NCI-H187 (cell line): ENCODE results near the gene GRM3.
A peak's percentile ranks its signal among the peaks of the same experiment; 100 is the strongest.

ENCODE experiments used
- DNase-seq, 2 experiments: peaks; one replicate each; lab custom pipeline; 2025; lab: John Stamatoyannopoulos, UW

GRM3 gene

GRCh38 chr7:86788948-86789347, 145.2 kb downstream of the GRM3 start:
- no peak for DNase-seq

- no peak for DNase-seq
Observed at GRCh38 chr7:86790383-86790782, 146.7 kb downstream of the GRM3 start.

GRCh38 chr7:86792260-86792659, 148.6 kb downstream of the GRM3 start:
- DNase-seq, result no peak

- no peak for DNase-seq
Observed at GRCh38 chr7:86793136-86793535, 149.4 kb downstream of the GRM3 start.

GRCh38 chr7:86814661-86815379, 171.1 kb downstream of the GRM3 start:
- DNase-seq, result no peak

GRCh38 chr7:86815556-86815955, 171.8 kb downstream of the GRM3 start:
- DNase-seq, result no peak

- DNase-seq, result no peak
Observed at GRCh38 chr7:86818903-86819302, 175.2 kb downstream of the GRM3 start.

- no peak for DNase-seq
Observed at GRCh38 chr7:86823769-86824168, 180.1 kb downstream of the GRM3 start.

GRCh38 chr7:86825264-86825663, 181.6 kb downstream of the GRM3 start:
- no peak for DNase-seq

- no peak for DNase-seq
Observed at GRCh38 chr7:86826948-86827347, 183.2 kb downstream of the GRM3 start.

- peak; percentile 51 to 52 for DNase-seq
Observed at GRCh38 chr7:86833360-86833759, 189.7 kb downstream of the GRM3 start.

GRCh38 chr7:86837235-86837634, 193.5 kb downstream of the GRM3 start:
- no peak for DNase-seq

- no peak for DNase-seq
Observed at GRCh38 chr7:86844608-86845007, 200.9 kb downstream of the GRM3 start.

- peak; percentile 36 to 66 for DNase-seq
Observed at GRCh38 chr7:86846494-86847190, 202.9 kb downstream of the GRM3 start.

- no peak for DNase-seq
Observed at GRCh38 chr7:86848226-86848625, 204.5 kb downstream of the GRM3 start.

- no peak for DNase-seq
Observed at GRCh38 chr7:86851566-86851965, 207.9 kb downstream of the GRM3 start.

- DNase-seq, result no peak
Observed at GRCh38 chr7:86863452-86863851, 219.7 kb downstream of the GRM3 start.

GRCh38 chr7:86867163-86867762, 223.6 kb downstream of the GRM3 start:
- DNase-seq, result no peak

GRCh38 chr7:86876146-86876545, 232.4 kb downstream of the GRM3 start:
- no peak for DNase-seq

- no peak for DNase-seq
Observed at GRCh38 chr7:86884152-86884551, 240.4 kb downstream of the GRM3 start.

GRCh38 chr7:86889501-86889900, 245.8 kb downstream of the GRM3 start:
- no peak for DNase-seq

- DNase-seq, result no peak
Observed at GRCh38 chr7:86898171-86898570, 254.5 kb downstream of the GRM3 start.

GRCh38 chr7:86900886-86901285, 257.2 kb downstream of the GRM3 start:
- DNase-seq, result no peak
